Neural progenitor cell (in vitro differentiated cells): ENCODE data around the gene SCG3. TPM values are rescaled to one million over a fixed set of nuclear protein-coding genes. Genes with fewer than 3 reads are reported as not detected.

Experiments used
- DNase-seq: peaks from one replicate; pipeline ENCODE4 v3.0.0-alpha.2; 2016; ENCODE audit warnings: low spot score
- H2AFZ ChIP-seq: fragments of 200-600 bp; sonication (generic); replicated peaks from 2 replicates; pipeline ENCODE4 v1.6.1; 2016; ENCODE audit warnings: antibody characterized with exemption
- H3F3A ChIP-seq: fragments of 200-600 bp; sonication (generic); 2 replicates; pipeline ENCODE4 v1.6.1; 2016; ENCODE audit warnings: antibody characterized with exemption, low read depth
- H3K27ac ChIP-seq: fragments of 200-600 bp; sonication (generic); 2 replicates; pipeline ENCODE4 v1.5.1; 2016; ENCODE audit warnings: mild to moderate bottlenecking
- H3K27me3 ChIP-seq: fragments of 200-600 bp; sonication (generic); 2 replicates; pipeline ENCODE4 v1.6.1; 2016; ENCODE audit warnings: mild to moderate bottlenecking, moderate library complexity
- H3K36me3 ChIP-seq: fragments of 200-600 bp; sonication (generic); 2 replicates; pipeline ENCODE4 v1.5.1; 2016
- H3K4me1 ChIP-seq: fragments of 200-600 bp; sonication (generic); 2 replicates; pipeline ENCODE4 v1.6.1; 2016; ENCODE audit warnings: mixed run types
- H3K4me2 ChIP-seq: fragments of 200-600 bp; sonication (generic); 2 replicates; pipeline ENCODE4 v1.6.1; 2016
- H3K4me3 ChIP-seq: fragments of 200-600 bp; sonication (generic); 2 replicates; pipeline ENCODE4 v1.5.1; 2016
- H3K79me2 ChIP-seq: fragments of 200-600 bp; sonication (generic); 2 replicates; pipeline ENCODE4 v1.6.1; 2016; ENCODE audit warnings: low read depth
- H3K9ac ChIP-seq: fragments of 200-600 bp; sonication (generic); 2 replicates; pipeline ENCODE4 v1.6.1; 2016
- H3K9me3 ChIP-seq: fragments of 200-600 bp; sonication (generic); 2 replicates; pipeline ENCODE4 v1.5.1; 2016; ENCODE audit warnings: low read depth
- H4K20me1 ChIP-seq: fragments of 200-600 bp; sonication (generic); 2 replicates; pipeline ENCODE4 v1.6.1; 2016; ENCODE audit warnings: low read depth
- H3K27ac Mint-ChIP-seq: 3 replicates; pipeline ENCODE4 v1.8.0; 2021; ENCODE audit warnings: mixed read lengths
- H3K27me3 Mint-ChIP-seq: 2 replicates; pipeline ENCODE4 v1.8.0; 2022; ENCODE audit warnings: low read depth, mild to moderate bottlenecking, inconsistent platforms, moderate library complexity, mixed read lengths; ENCODE audit not compliant: insufficient read depth
- H3K36me3 Mint-ChIP-seq: 3 replicates; pipeline ENCODE4 v1.8.0; 2021; ENCODE audit warnings: mixed read lengths
- H3K4me1 Mint-ChIP-seq: 3 replicates; pipeline ENCODE4 v1.8.0; 2021; ENCODE audit warnings: mixed read lengths
- H3K4me3 Mint-ChIP-seq: 3 replicates; pipeline ENCODE4 v1.8.0; 2021; ENCODE audit warnings: mild to moderate bottlenecking, moderate library complexity, mixed read lengths
- H3K9me3 Mint-ChIP-seq: 3 replicates; pipeline ENCODE4 v1.8.0; 2020; ENCODE audit warnings: mixed read lengths
- EZH2 ChIP-seq: fragments of 200-600 bp; sonication (generic); IDR thresholded peaks from 2 replicates; pipeline ENCODE4 v1.6.1; 2017; ENCODE audit warnings: antibody characterized with exemption, mild to moderate bottlenecking, moderate library complexity
- EZH2phosphoT487 ChIP-seq: fragments of 200-600 bp; sonication (generic); IDR thresholded peaks from 2 replicates; pipeline ENCODE4 v1.6.1; 2017; ENCODE audit warnings: antibody characterized with exemption
- total RNA-seq: library from RNA; depleted of rRNA; stranded (reverse); fragments of >200 nt; gene quantifications from 2 replicates; pipeline ENCODE4 v1.2.3, GENCODE V29; 2015; ENCODE audit warnings: low replicate concordance
- TF ChIP-seq, protein P1 (sequence below): fragments of 200-600 bp; sonication (generic); IDR thresholded peaks from 2 replicates; pipeline ENCODE4 v1.5.1; 2017; ENCODE audit warnings: antibody characterized with exemption, mild to moderate bottlenecking

The SCG3 gene
- total RNA-seq, 1 donor from 2014 or later = 0.19 TPM

DNA sequence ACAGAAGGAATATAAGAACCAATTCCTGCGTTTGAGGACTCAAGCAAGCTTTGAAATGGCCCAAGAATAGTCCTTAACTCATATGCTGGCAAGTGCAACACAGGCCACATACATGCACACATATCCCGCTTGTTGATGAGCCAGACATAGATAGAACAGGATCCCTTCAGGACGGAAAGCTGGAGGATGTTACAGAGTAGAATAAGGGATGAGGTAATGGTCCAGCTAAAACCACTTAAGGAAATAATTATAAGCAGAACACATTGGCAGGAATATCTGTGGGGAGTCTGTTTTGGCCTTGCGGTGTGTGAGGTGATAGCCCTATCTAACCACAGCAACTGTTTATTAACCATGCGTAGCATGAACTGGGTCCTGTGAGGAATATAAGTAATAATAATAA, 25.0 kb downstream of the SCG3 start:
- no peak overlapping the region for H2AFZ ChIP-seq
- no peak overlapping the region for H3K4me2 ChIP-seq

DNA sequence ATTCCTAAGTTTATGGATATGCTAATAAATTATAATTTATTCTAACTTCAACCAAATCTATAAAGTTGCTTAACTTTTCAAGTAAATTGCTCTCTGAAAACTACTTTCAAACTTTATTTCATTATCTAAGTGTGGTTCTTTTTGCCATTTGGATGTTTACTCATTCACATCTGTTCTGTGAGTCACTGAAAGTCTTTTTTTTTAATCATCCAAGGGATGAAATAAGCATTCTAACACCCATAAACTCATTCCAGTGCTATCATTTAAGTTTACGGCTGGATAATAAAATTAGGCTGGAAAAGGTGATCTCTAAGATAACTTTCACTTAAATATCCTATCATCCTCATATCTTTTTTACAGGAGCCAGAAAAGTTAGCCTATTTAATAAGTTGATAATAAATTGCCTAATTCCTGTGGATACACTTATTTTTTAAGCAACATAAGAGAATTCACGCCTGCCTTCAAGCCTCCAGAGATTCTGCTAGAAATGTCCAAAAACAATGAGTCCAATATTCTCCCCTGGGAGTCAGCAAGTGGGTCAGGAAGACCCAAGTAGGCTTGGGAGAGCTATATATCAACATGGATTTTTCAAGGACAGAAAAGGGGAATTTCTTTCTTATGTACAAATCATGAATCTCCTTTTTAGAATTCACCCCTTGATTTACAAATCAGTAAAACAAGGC, 25.8 kb downstream of the SCG3 start:
- no peaks in the 10 kb centered on the region for H3K27me3 Mint-ChIP-seq
- Histone ChIP-seq H2AFZ (no peak overlapping the region), H3K36me3 (no peaks in the 10 kb centered on the region), H3K9ac (no peak overlapping the region), H4K20me1 (no peaks in the 10 kb centered on the region), H3K9me3 (no peaks in the 10 kb centered on the region), H3K4me1 (no peaks in the 10 kb centered on the region), H3K4me3 (no peak overlapping the region), H3F3A (no peaks in the 10 kb centered on the region), H3K79me2 (no peaks in the 10 kb centered on the region), H3K27ac (no peak overlapping the region), H3K27me3 (no peaks in the 10 kb centered on the region), H3K4me2 (no peak overlapping the region)
- H3K9me3 Mint-ChIP-seq = no peaks in the 10 kb centered on the region
- TF ChIP-seq, protein P1, sequence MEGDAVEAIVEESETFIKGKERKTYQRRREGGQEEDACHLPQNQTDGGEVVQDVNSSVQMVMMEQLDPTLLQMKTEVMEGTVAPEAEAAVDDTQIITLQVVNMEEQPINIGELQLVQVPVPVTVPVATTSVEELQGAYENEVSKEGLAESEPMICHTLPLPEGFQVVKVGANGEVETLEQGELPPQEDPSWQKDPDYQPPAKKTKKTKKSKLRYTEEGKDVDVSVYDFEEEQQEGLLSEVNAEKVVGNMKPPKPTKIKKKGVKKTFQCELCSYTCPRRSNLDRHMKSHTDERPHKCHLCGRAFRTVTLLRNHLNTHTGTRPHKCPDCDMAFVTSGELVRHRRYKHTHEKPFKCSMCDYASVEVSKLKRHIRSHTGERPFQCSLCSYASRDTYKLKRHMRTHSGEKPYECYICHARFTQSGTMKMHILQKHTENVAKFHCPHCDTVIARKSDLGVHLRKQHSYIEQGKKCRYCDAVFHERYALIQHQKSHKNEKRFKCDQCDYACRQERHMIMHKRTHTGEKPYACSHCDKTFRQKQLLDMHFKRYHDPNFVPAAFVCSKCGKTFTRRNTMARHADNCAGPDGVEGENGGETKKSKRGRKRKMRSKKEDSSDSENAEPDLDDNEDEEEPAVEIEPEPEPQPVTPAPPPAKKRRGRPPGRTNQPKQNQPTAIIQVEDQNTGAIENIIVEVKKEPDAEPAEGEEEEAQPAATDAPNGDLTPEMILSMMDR = no peak
- TF ChIP-seq EZH2 = no peak
- no peak for TF ChIP-seq EZH2phosphoT487
- H3K4me3 Mint-ChIP-seq = no peak overlapping the region
- no peak overlapping the region for H3K27ac Mint-ChIP-seq
- no peaks in the 10 kb centered on the region for H3K36me3 Mint-ChIP-seq
- no peaks in the 10 kb centered on the region for H3K4me1 Mint-ChIP-seq
- DNase-seq = no peak

More for the DNA sequence above, 25.0 kb downstream of the SCG3 start:
- Histone ChIP-seq H3K9me3 (no peaks in the 10 kb centered on the region), H3K4me1 (no peaks in the 10 kb centered on the region), H3K36me3 (no peaks in the 10 kb centered on the region), H3K27me3 (no peaks in the 10 kb centered on the region), H3K79me2 (no peaks in the 10 kb centered on the region), H3K9ac (no peak overlapping the region), H4K20me1 (no peaks in the 10 kb centered on the region), H3K4me3 (no peak overlapping the region), H3K27ac (no peak overlapping the region), H3F3A (no peaks in the 10 kb centered on the region)
- TF ChIP-seq EZH2 (no peak), EZH2phosphoT487 (no peak)
- TF ChIP-seq, protein P1 = no peak
- Mint-ChIP-seq H3K27me3 (no peaks in the 10 kb centered on the region), H3K27ac (no peak overlapping the region), H3K36me3 (no peaks in the 10 kb centered on the region), H3K9me3 (no peaks in the 10 kb centered on the region), H3K4me3 (no peak overlapping the region), H3K4me1 (no peaks in the 10 kb centered on the region)
- DNase-seq = no peak

DNA sequence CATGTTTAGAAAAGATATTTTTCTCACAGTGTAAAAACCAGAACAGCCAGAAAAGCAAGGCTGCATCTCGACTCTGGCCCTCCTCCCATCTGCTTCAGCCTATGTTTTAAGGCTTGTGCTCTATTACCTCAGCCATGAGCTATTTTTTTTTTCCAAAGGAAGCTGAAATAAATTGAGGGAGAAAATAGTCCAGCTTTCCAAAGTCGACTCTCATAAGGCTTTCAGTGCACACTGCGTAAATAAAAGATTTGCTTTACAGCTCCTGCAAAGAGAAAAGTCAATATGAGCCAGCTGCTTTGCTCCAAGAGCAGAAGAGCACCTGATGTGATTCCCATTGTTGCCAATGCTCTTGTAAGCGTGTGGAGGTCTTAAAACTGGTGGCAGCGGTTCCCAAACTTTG, 26.7 kb downstream of the SCG3 start:
- Histone ChIP-seq H4K20me1 (no peaks in the 10 kb centered on the region), H3F3A (no peaks in the 10 kb centered on the region), H3K27me3 (no peaks in the 10 kb centered on the region), H3K36me3 (no peaks in the 10 kb centered on the region), H3K4me3 (no peak overlapping the region), H3K9ac (no peak overlapping the region), H3K4me2 (no peak overlapping the region), H3K79me2 (no peaks in the 10 kb centered on the region), H3K9me3 (no peaks in the 10 kb centered on the region), H3K27ac (no peak overlapping the region), H3K4me1 (no peaks in the 10 kb centered on the region), H2AFZ (no peak overlapping the region)
- Mint-ChIP-seq H3K4me1 (no peaks in the 10 kb centered on the region), H3K27me3 (no peaks in the 10 kb centered on the region), H3K4me3 (no peak overlapping the region), H3K36me3 (no peaks in the 10 kb centered on the region), H3K27ac (no peak overlapping the region), H3K9me3 (no peaks in the 10 kb centered on the region)
- no peak for DNase-seq
- TF ChIP-seq, protein P1 = no peak
- no peak for TF ChIP-seq EZH2phosphoT487
- no peak for TF ChIP-seq EZH2
